Keratinocyte (primary cell): ENCODE measurements around the gene HSPB2. TPM values are rescaled to one million over a fixed set of nuclear protein-coding genes. Genes with fewer than 3 reads are reported as not detected.
A peak's percentile ranks its signal among the peaks of the same experiment; 100 is the strongest.

Experiments used
- DNase-seq: peaks from one replicate; pipeline ENCODE4 v3.0.0-alpha.2; 2011; ENCODE audit warnings: low read depth, missing footprints, low spot score
- FAIRE-seq: peaks from 2 replicates; lab custom pipeline; 2011; peaks lifted over from hg19 to GRCh38; lab: Jason Lieb, UNC
- H2AFZ ChIP-seq: 2 replicates; pipeline ENCODE4 v1.6.0; 2012; ENCODE audit warnings: low read length, control low read depth, inconsistent platforms; ENCODE audit not compliant: control insufficient read depth
- H3K27ac ChIP-seq: 2 replicates; pipeline ENCODE4 v1.5.1; 2011; ENCODE audit warnings: low read length; ENCODE audit not compliant: control insufficient read depth, insufficient read depth
- H3K27me3 ChIP-seq: 3 replicates; pipeline ENCODE4 v1.6.0; 2011; ENCODE audit warnings: low read length; ENCODE audit not compliant: control insufficient read depth, insufficient read depth; ENCODE audit errors: extremely low read depth
- H3K36me3 ChIP-seq, 2 experiments: 2 replicates in 1 of 2; 3 replicates in 1 of 2; pipeline ENCODE4 v1.5.1; 2011; ENCODE audit warnings: low read length in 2 of 2, mild to moderate bottlenecking in 1 of 2; ENCODE audit not compliant: control insufficient read depth in 2 of 2, insufficient read depth in 2 of 2; ENCODE audit errors: extremely low read depth in 1 of 2
- H3K4me1 ChIP-seq: 3 replicates; pipeline ENCODE4 v1.5.1; 2011; ENCODE audit warnings: low read length; ENCODE audit not compliant: control insufficient read depth, insufficient read depth; ENCODE audit errors: extremely low read depth
- H3K4me2 ChIP-seq: 3 replicates; pipeline ENCODE4 v1.6.0; 2011; ENCODE audit warnings: low read depth, low read length; ENCODE audit not compliant: control insufficient read depth, insufficient read depth; ENCODE audit errors: extremely low read depth
- H3K4me3 ChIP-seq, 3 experiments: fragments of 200-600 bp in 1 of 3; sonication (generic) in 1 of 3; 2 replicates in 2 of 3; 3 replicates in 1 of 3; pipeline ENCODE4 v1.5.1; 2011 to 2016; ENCODE audit warnings: low read length in 3 of 3, mild to moderate bottlenecking in 3 of 3, control low read depth in 2 of 3, inconsistent platforms in 1 of 3, low read depth in 1 of 3, mixed read lengths in 1 of 3, mixed run types in 1 of 3, moderate library complexity in 1 of 3; ENCODE audit not compliant: control insufficient read depth in 2 of 3, insufficient read depth in 2 of 3; ENCODE audit errors: extremely low read depth in 1 of 3
- H3K79me2 ChIP-seq: 2 replicates; pipeline ENCODE4 v1.6.0; 2012; ENCODE audit warnings: low read length; ENCODE audit not compliant: control insufficient read depth, insufficient read depth
- H3K9ac ChIP-seq: 3 replicates; pipeline ENCODE4 v1.6.0; 2011; ENCODE audit warnings: low read length; ENCODE audit not compliant: control insufficient read depth, insufficient read depth; ENCODE audit errors: extremely low read depth
- H3K9me1 ChIP-seq: 3 replicates; pipeline ENCODE4 v1.6.0; 2011; ENCODE audit warnings: low read length; ENCODE audit not compliant: control insufficient read depth, insufficient read depth; ENCODE audit errors: extremely low read depth
- H3K9me3 ChIP-seq: 2 replicates; pipeline ENCODE4 v1.5.1; 2012; ENCODE audit warnings: low read depth, low read length; ENCODE audit not compliant: control insufficient read depth
- H4K20me1 ChIP-seq: 3 replicates; pipeline ENCODE4 v1.6.0; 2011; ENCODE audit warnings: low read length; ENCODE audit not compliant: control insufficient read depth, insufficient read depth; ENCODE audit errors: extremely low read depth
- CTCF ChIP-seq, 3 experiments: IDR thresholded peaks in 1 of 3; conservative IDR thresholded peaks in 1 of 3; optimal IDR thresholded peaks in 1 of 3; 2 replicates in 2 of 3; 3 replicates in 1 of 3; pipeline versions ENCODE3 to v1.5.1; 2011; ENCODE audit warnings: low read length in 3 of 3, mild to moderate bottlenecking in 3 of 3, moderate library complexity in 2 of 3, control low read depth in 1 of 3, inconsistent platforms in 1 of 3; ENCODE audit not compliant: insufficient read depth in 2 of 3; ENCODE audit errors: extremely low read depth in 1 of 3
- EZH2 ChIP-seq: IDR thresholded peaks from one replicate; pipeline ENCODE4 v1.6.1; 2012; ENCODE audit warnings: inconsistent platforms, mild to moderate bottlenecking, low read length, moderate library complexity
- dilution Hi-C: fragments of 300-500 bp; cut with MboI; formaldehyde crosslinking; loops from one replicate; pipeline ENCODE4 v1.7.0; 2020; ENCODE audit warnings: low sequenced_read_pairs; ENCODE audit not compliant: extremely low pct_ligation_motif_present
- polyA plus RNA-seq, 5 experiments: library from polyadenylated mRNA; depleted of rRNA in 3 of 5; stranded (reverse) in 3 of 5; stranded (forward) in 1 of 5; unstranded in 1 of 5; fragments of >200 nt; gene quantifications; 1 replicate in 1 of 5; 2 replicates in 3 of 5; 3 replicates in 1 of 5; pipeline versions ENCODE4 v1.2.1 to v1.2.3, GENCODE V29; 2011 to 2012; ENCODE audit warnings: missing spikeins in 2 of 5, low read depth in 1 of 5, low replicate concordance in 1 of 5

HSPB2 gene
- polyA plus RNA-seq, 1 donor (not counting 4 experiments of a cell fraction or from before 2014, with no cell fraction given), result 0.22 TPM

DNA sequence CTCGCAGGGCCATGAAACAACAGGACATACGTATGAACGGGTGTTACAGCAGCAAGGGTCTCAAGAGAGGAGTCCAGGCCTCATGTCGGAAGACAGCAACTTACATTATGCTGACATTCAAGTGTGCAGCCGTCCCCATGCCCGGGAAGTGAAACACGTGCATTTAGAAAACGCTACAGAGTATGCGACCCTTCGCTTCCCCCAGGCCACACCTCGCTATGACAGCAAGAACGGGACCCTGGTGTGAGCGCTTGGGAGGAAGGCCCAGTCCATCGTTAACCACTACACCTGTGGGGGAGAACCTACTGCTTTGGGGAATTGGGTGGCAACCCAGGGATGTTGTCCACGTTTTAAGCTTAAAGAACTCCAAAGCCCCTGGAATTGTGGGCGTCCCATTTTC, 13.4 kb downstream of the HSPB2 start:
- Histone ChIP-seq H3K36me3 (no peaks in the 10 kb centered on the region), H3K4me3 (no peak overlapping the region), H3K27me3 (no peaks in the 10 kb centered on the region), H3K79me2 (no peaks in the 10 kb centered on the region), H3K9me1 (no peaks in the 10 kb centered on the region), H3K9me3 (no peaks in the 10 kb centered on the region), H3K9ac (no peak overlapping the region), H3K4me1 (peaks cover 17% of the 10 kb centered on the region), H3K4me2 (peak overlapping the region; percentile 63), H2AFZ (peak overlapping the region; percentile 92), H4K20me1 (no peaks in the 10 kb centered on the region), H3K27ac (no peak overlapping the region)
- FAIRE-seq (no peak), DNase-seq (no peak)
- dilution Hi-C loops, result no loop called here
- TF ChIP-seq EZH2 (no peak), CTCF (optimal IDR thresholded peaks at IDR 0.05 in 1 of 3, IDR thresholded peaks at IDR 0.05 in 1 of 3, conservative IDR thresholded peaks at IDR 0.05 in 1 of 3; ENCODE audit: extremely low read depth in 1 of 3, insufficient read depth in 2 of 3, low read length in 3 of 3) (no peak)

- peak; percentile 81 for DNase-seq
- Histone ChIP-seq H3K4me2 (peak overlapping the region; percentile 86), H3K4me1 (peaks cover 17% of the 10 kb centered on the region), H2AFZ (peak overlapping the region; percentile 92), H3K9ac (peak overlapping the region; percentile 80), H3K36me3 (no peaks in the 10 kb centered on the region), H3K9me3 (no peaks in the 10 kb centered on the region), H3K79me2 (no peaks in the 10 kb centered on the region), H3K9me1 (no peaks in the 10 kb centered on the region), H3K27me3 (no peaks in the 10 kb centered on the region), H4K20me1 (no peaks in the 10 kb centered on the region), H3K4me3 (peak overlapping the region; percentile 7 to 77 (median 61)), H3K27ac (peak overlapping the region; percentile 81)
- TF ChIP-seq EZH2 (no peak), CTCF (optimal IDR thresholded peaks at IDR 0.05 in 1 of 3, IDR thresholded peaks at IDR 0.05 in 1 of 3, conservative IDR thresholded peaks at IDR 0.05 in 1 of 3; ENCODE audit: extremely low read depth in 1 of 3, insufficient read depth in 2 of 3, low read length in 3 of 3) (peak in 1 of 3 experiments; percentile 14)
- FAIRE-seq, result no peak
- dilution Hi-C loops, result no loop called here
Measured at GRCh38 chr11:111926505-111927391, 14.2 kb downstream of the HSPB2 start.
